Esophagus squamous epithelium (tissue), 5 donors: ENCODE data around the gene POMT2. TPM values are rescaled to one million over a fixed set of nuclear protein-coding genes. Genes with fewer than 3 reads are reported as not detected.

Source experiments
- DNase-seq: peaks from one replicate; lab custom pipeline; 2025; lab: John Stamatoyannopoulos, UW
- H3K27ac ChIP-seq, 4 donors: fragments of 200-600 bp; sonication (generic); one replicate each; pipeline ENCODE4 v1.5.1; 2016 to 2019; ENCODE audit warnings: mild to moderate bottlenecking in 1 of 4
- H3K27me3 ChIP-seq, 4 donors: fragments of 200-600 bp; sonication (generic); 1 replicate in 3 of 4; 2 replicates in 1 of 4; pipeline versions ENCODE4 v1.5.1 to v1.6.0; 2017 to 2021; ENCODE audit warnings: antibody characterized with exemption in 1 of 4
- H3K36me3 ChIP-seq, 3 donors: fragments of 200-600 bp; sonication (generic); one replicate each; pipeline ENCODE4 v1.5.1; 2016 to 2019
- H3K4me1 ChIP-seq, 3 donors: fragments of 200-600 bp; sonication (generic); one replicate each; pipeline ENCODE4 v1.5.1; 2017 to 2019
- H3K4me3 ChIP-seq, 4 donors: fragments of 200-600 bp; sonication (generic); 1 replicate in 3 of 4; 2 replicates in 1 of 4; pipeline ENCODE4 v1.5.1; 2016 to 2019; ENCODE audit warnings: mild to moderate bottlenecking in 2 of 4, moderate library complexity in 1 of 4
- H3K9me3 ChIP-seq, 3 donors: fragments of 200-600 bp; sonication (generic); one replicate each; pipeline ENCODE4 v1.5.1; 2016 to 2019
- CTCF ChIP-seq, 6 experiments: fragments of 450-650 bp in 4 of 6; fragments of 200-600 bp in 2 of 6; sonication (generic) in 2 of 6; IDR thresholded peaks; one replicate each; pipeline ENCODE4 v1.5.1; 2016 to 2019; ENCODE audit warnings: antibody characterized with exemption in 6 of 6, mild to moderate bottlenecking in 4 of 6, moderate library complexity in 4 of 6
- POLR2A ChIP-seq, 4 donors: fragments of 450-650 bp; IDR thresholded peaks; one replicate each; pipeline ENCODE4 v1.6.1; 2017; ENCODE audit warnings: antibody characterized with exemption in 4 of 4, mild to moderate bottlenecking in 4 of 4, moderate library complexity in 3 of 4
- WGBS, 2 donors: methylation state at CpG; one replicate each; pipeline ENCODE4 v1.1.5; 2018; 5-methylcytosine and 5-hydroxymethylcytosine counted together
- intact Hi-C: fragments of 100-400 bp; cut with DNase I; formaldehyde crosslinking; loops from one replicate; pipeline ENCODE4 v1.15.0; 2022
- total RNA-seq, 4 donors: library from RNA; depleted of rRNA; stranded (reverse); fragments of >200 nt; gene quantifications; one replicate each; pipeline ENCODE4 v1.1.0, GENCODE V29; 2016
- donor health status: DM: yes; HTN: yes; CAD: no.

Gene POMT2
- total RNA-seq, 4 donors from 2014 or later = 7.3 to 16.0 (median 8.4) TPM

GRCh38 chr14:77266336-77266735 lies 54.3 kb downstream of the POMT2 start:
- no peak overlapping the region for H3K4me3 ChIP-seq
- no peaks in the 10 kb centered on the region for H3K36me3 ChIP-seq
- TF ChIP-seq CTCF (IDR thresholded peaks at IDR 0.05) (no peak), POLR2A (IDR thresholded peaks at IDR 0.05) (no peak)
- no peak overlapping the region for H3K27ac ChIP-seq
- DNase-seq = no peak
- 82 to 100% methylated on average over 1 to 4 of the region's 8 CpGs for WGBS, 2 donors
- peaks cover 5 to 21% (median 11%) of the 10 kb centered on the region in 3 donors for H3K4me1 ChIP-seq
- H3K9me3 ChIP-seq = peaks cover 0 to 7% (median 0%) of the 10 kb centered on the region in 3 donors
- H3K27me3 ChIP-seq = peaks cover 10 to 57% (median 12%) of the 10 kb centered on the region in 4 donors
- intact Hi-C loops = no loop called here

GRCh38 chr14:77265561-77266335 lies 54.9 kb downstream of the POMT2 start:
- TF ChIP-seq CTCF (IDR thresholded peaks at IDR 0.05) = no peak
- DNase-seq = no peak
- Histone ChIP-seq H3K4me3 (no peak overlapping the region), H3K4me1 (peaks cover 4 to 15% (median 5%) of the 10 kb centered on the region in 3 donors), H3K36me3 (no peaks in the 10 kb centered on the region), H3K9me3 (peaks cover 0 to 7% (median 0%) of the 10 kb centered on the region in 3 donors), H3K27me3 (peaks cover 4 to 57% (median 7%) of the 10 kb centered on the region in 4 donors), H3K27ac (no peak overlapping the region)
- intact Hi-C loops = no loop called here
- WGBS, 2 donors = 73 to 79% methylated on average over 8 to 12 of the region's 16 CpGs

GRCh38 chr14:77265187-77265515 lies 55.5 kb downstream of the POMT2 start:
- Histone ChIP-seq H3K9me3 (peaks cover 0 to 7% (median 0%) of the 10 kb centered on the region in 3 donors), H3K36me3 (no peaks in the 10 kb centered on the region), H3K4me3 (no peak overlapping the region), H3K27ac (no peak overlapping the region), H3K4me1 (peaks cover 0 to 9% (median 0%) of the 10 kb centered on the region in 3 donors), H3K27me3 (peaks cover 0 to 57% (median 2%) of the 10 kb centered on the region in 4 donors)
- DNase-seq = no peak
- intact Hi-C loops = no loop called here
- TF ChIP-seq CTCF (IDR thresholded peaks at IDR 0.05) (no peak), POLR2A (IDR thresholded peaks at IDR 0.05) (no peak)
- 38% methylated on average over 1 of the region's 2 CpGs; no CpG with 5 or more reads in 1 of the 2 donors for whole genome bisulfite sequencing, 2 donors

- no peak overlapping the region for H3K4me3 ChIP-seq
- intact Hi-C loops = no loop called here
Observed at GRCh38 chr14:77264466-77265186, 56.1 kb downstream of the POMT2 start.

More at GRCh38 chr14:77264466-77265186, 56.1 kb downstream of the POMT2 start:
- H3K36me3 ChIP-seq = no peaks in the 10 kb centered on the region
- no peak for DNase-seq
- TF ChIP-seq CTCF (IDR thresholded peaks at IDR 0.05) = no peak
- no peak for TF ChIP-seq POLR2A (IDR thresholded peaks at IDR 0.05)
- peaks cover 0 to 6% (median 0%) of the 10 kb centered on the region in 3 donors for H3K4me1 ChIP-seq
- no peak overlapping the region for H3K27ac ChIP-seq
- H3K27me3 ChIP-seq = peaks cover 0 to 54% (median 0%) of the 10 kb centered on the region in 4 donors
- peaks cover 0 to 7% (median 0%) of the 10 kb centered on the region in 3 donors for H3K9me3 ChIP-seq
- 77 to 89% methylated on average over 4 to 9 of the region's 16 CpGs for WGBS, 2 donors
